Activated naive CD8-positive, alpha-beta T cell treated with anti-CD3 and anti-CD28 coated beads, Interleukin-2, amount 50 U/mL, for 16 hours (primary cell): Measurements from ENCODE around the gene MCTP1.

Experiments used
- DNase-seq: peaks from one replicate; pipeline ENCODE4 v3.0.0-alpha.2; 2020; ENCODE audit warnings: low read depth, low spot score

MCTP1 gene

DNA sequence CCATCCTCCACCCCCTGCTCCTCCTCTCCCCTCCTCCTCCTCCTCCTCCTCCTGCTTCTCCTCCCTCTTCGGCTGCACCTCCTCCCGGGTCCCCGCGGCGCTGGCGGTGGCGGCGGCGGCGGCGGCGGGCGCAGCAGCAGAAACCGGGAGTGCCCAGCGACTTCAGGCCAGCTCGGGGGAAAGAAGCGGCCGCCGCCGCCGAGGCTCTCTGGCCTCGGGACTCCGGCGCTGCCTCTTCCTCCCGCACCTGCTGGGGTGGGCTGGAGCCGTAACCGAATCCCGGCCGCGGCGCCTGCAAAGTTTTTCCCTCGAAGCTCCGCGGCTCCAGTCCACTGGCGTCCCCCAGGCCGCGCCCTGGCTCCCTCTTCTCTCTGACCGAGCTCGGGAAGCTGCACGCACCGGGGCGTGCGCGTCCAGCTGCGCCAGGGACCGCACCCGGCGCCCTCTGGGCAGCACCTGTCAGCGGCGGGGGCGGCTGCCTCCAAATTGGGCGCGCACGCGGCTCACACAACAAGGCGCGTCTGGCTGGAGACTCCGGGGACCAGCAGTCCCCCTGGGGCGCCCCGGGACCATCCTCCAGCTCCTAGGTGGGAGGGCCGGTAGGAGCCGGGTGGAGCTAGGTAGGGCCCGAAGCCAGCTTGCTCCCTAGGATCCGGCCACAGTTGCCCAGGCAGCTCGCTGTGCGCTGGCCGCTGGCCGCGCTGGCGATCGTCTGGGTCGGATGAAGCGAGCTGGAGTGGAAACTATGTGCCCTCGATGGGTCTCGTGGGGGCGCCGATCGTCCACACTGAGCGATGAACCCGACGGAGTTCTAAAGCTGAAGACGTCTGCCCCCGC is at the start of gene MCTP1:
Gene MCTP1 (minus strand): TSS at position 523 of the 837 bp plus-strand sequence.
- no peak for DNase-seq

DNA sequence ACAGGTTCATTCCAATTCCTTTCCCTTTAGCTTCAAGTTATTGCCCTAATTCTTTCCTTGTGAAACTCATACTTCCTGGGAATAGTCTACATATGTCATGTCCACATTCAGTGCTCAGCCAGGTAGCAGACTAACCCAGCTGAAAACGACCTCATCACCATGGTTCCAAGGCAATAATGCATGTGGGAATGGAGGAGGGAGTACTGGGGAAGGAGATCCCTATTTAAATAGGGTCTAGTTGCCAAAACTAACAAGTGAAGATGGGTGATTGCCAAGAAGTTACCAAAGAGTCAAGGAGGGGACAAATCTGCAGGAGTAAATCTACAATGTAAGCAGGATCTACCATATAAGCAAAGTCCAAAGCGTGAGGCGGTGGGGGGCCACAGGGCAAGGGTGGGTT is 47.3 kb upstream of the MCTP1 start:
- DNase-seq = no peak

GRCh38 chr5:95331358-95331757 is 46.5 kb upstream of the MCTP1 start:
- no peak for DNase-seq

DNA sequence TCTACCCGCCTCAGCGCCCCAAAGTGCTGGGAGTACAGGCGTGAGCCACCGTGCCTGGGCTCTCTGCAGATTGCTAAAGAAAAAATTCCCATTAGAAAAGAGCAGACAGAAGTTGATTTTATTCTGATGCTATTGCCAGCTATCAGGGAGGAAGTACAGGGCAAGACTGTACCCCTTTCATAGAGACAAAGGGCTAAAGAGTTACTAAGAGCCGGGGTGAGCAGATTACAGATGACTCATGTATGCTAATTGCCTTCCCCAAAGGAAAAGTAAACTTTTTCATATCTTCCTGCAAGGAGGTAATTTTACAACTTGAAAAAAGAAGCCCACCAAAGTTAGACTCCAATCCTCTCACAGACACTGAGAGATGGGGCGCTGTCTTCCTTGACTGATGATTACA is 42.3 kb upstream of the MCTP1 start:
- no peak for DNase-seq

GRCh38 chr5:95317687-95318086 is 32.8 kb upstream of the MCTP1 start:
- DNase-seq = no peak

DNA sequence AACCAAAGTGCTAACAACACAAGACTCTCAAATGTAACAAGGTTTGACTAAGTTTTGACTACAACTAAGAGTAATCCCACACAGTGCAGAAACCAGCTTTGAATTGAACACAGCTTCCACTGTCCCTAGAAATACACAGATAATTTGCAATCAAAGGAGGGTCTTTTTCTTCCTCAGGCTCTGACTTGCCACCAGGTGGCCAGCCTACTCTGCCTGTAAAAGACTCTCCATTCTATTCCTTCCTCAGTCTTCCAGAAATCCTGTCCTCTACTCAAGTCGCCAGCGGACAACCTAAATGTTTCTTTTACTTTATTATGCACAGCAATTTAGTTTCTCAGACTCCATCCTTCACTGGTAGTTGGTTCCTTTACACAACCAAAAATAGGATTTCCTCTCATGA is 32.2 kb upstream of the MCTP1 start:
- no peak for DNase-seq

GRCh38 chr5:95304711-95305110 is 19.8 kb upstream of the MCTP1 start:
- no peak for DNase-seq

GRCh38 chr5:95298651-95299050 is 13.8 kb upstream of the MCTP1 start:
- no peak for DNase-seq

- no peak for DNase-seq
These were observed 11.4 kb upstream of the MCTP1 start for GRCh38 chr5:95296291-95296690.

GRCh38 chr5:95285409-95285755 is 488 bp upstream of the MCTP1 start:
- DNase-seq = no peak

DNA sequence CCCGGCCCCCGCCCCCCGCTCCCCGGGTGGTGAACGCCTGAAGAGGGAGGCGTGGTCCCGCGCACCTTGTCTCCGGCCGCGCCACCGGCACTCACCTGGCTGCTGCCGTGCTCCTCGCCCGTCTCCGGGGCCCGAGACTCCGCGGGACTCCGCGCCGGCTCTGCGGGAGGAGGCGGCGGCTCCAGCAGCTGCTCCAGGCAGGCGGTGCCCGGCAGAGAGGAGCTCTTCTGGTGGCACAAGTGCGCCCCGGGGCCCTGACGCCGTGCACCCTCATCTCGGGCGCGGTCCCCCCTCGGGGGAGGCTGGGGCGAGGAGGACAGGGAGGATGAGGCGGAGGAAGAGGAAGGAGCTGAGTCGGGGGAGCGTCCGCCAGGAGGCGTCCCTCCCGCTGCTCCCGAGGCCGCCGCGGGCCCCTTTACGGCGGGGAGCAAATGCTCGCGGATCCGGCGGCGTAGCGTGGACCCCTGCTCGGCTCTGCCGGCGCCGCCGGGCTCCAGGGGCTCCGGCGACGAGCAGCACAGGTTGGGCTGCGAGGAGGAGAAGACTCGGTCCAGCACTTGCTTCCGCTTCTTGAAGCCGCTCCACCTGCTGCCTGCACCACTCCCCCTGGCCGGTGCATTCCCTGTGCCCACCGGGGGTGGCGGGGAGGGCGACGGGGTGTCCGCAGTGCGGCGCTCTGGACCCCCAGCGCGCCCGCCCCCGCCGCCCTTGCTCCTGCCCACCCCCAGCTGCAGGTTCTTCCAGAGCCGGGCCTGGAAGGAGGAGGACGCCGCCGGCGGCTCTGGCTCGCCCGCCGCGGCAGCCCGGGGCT is 928 bp downstream of the MCTP1 start:
- no peak for DNase-seq

GRCh38 chr5:95283022-95283615 is 1.8 kb downstream of the MCTP1 start:
- DNase-seq = no peak

- DNase-seq = no peak
These were observed 3.7 kb downstream of the MCTP1 start for GRCh38 chr5:95281226-95281625.

GRCh38 chr5:95280401-95281095 is 4.3 kb downstream of the MCTP1 start:
- no peak for DNase-seq

GRCh38 chr5:95274011-95274410 is 10.9 kb downstream of the MCTP1 start:
- DNase-seq = no peak

DNA sequence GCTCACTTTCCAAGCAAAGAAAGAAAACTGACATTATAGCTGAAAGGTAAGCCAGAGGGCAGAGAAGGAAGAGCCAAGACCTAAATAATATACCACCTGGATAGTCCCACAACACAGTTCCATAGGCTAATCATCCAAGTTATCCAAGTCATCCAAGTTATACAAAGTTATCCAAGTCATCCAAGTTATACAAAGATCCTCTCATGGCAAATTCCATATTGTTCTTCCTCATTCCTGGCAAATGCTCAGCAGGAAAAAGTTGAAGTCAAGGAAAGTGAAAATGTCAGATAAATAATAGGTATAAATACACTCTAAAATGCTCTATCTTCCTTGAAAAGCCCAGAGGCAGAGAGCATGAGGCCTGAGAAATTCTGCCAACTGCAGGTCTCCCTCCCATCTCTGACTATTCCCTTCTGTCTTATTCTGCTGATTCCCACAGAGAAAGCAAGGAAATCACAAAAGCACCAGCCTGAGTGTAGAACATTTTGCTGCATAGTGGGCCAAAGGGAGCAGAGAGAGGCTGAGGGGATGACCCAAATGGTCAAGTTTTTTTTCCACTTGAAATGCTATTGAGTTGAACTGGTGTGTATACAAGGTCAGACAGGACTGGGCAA is 12.5 kb downstream of the MCTP1 start:
- no peak for DNase-seq

GRCh38 chr5:95262933-95263660 is 21.8 kb downstream of the MCTP1 start:
- DNase-seq = no peak

DNA sequence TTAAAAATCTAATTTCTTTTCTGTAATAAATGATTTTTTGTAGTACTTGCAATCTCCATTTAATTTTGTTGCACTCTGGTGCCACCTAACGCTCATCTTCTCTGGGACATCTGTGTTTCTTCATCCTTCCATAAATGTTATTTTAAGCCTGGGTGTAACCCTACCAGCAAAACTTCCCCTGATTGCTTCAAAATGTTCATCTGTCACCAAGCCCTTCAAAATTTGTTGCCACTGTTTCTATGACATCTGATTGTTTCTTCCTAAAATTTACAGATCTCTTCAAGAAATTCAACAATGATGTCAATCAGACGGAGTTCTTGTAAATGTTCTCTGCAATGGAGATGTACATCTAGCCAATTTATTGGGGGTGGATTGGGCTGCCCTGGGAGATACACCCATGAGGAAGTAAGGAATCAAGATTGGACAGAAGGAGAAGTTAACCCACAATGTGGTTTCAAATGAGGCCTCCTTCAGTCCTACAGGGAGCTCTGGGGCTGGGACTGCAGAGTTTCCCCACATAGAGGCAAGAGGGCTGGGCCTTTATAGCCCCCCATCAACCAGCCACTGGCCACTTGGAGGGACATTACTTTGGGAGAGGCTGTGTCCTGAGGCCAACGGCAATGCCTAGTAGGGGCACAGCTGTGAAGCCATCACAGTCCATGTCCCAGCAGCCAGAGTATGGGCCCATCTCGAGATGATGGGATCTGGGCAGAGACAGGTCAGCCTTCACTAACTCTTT is 23.3 kb downstream of the MCTP1 start:
- no peak for DNase-seq

GRCh38 chr5:95256991-95257390 is 27.9 kb downstream of the MCTP1 start:
- DNase-seq = no peak

DNA sequence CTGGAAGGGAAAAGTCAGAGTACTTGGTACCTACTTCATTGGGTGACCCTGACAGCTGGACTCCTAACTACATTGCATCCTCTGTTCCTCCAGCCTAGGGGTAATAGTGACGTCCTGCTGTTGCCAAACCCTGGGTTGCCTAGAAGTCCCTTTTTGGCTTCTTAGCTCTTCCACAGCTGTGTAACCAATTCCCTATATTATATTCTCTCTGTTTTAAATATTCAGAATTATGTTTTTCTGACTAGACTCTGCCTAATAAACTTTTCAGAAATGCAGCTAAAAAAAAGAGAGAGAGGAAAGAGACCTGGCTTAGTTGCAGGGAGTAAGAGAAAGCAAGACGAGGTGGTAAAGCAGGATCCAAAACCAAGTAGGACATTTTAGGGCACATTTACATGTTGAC is 28.4 kb downstream of the MCTP1 start:
- no peak for DNase-seq
